HL-60 (cell line): Measurements from ENCODE around the gene TLR4.

Experiments used
- DNase-seq, 2 experiments: peaks; one replicate each; pipeline ENCODE4 v3.0.0-alpha.2; 2010 to 2020; ENCODE audit warnings: low read depth in 1 of 2, low spot score in 1 of 2
- H3K27ac ChIP-seq: fragments of 250-450 bp; sonication (Bioruptor Pico); replicated peaks from 2 replicates; pipeline ENCODE4 v1.5.1; 2020; ENCODE audit warnings: mild to moderate bottlenecking, moderate library complexity
- H3K27me3 ChIP-seq: fragments of 250-450 bp; sonication (Bioruptor Pico); 2 replicates; pipeline ENCODE4 v1.5.1; 2021; ENCODE audit warnings: mild to moderate bottlenecking, moderate library complexity; ENCODE audit not compliant: insufficient read depth, poor library complexity, severe bottlenecking
- H3K4me3 ChIP-seq: replicated peaks from 2 replicates; pipeline ENCODE4 v1.5.1; 2011; ENCODE audit warnings: mild to moderate bottlenecking, control low read depth, low read length; ENCODE audit not compliant: insufficient read depth
- GABPA ChIP-seq: IDR thresholded peaks from 2 replicates; pipeline ENCODE4 v1.6.1; 2012; ENCODE audit warnings: low read depth
- POLR2AphosphoS5 ChIP-seq: IDR thresholded peaks from 2 replicates; pipeline ENCODE4 v1.6.1; 2012; ENCODE audit warnings: low read depth
- SPI1 ChIP-seq: IDR thresholded peaks from 2 replicates; pipeline ENCODE4 v1.6.1; 2012; ENCODE audit warnings: low read depth, mild to moderate bottlenecking, borderline replicate concordance
- TF ChIP-seq, protein P1 (sequence below): IDR thresholded peaks from 2 replicates; pipeline ENCODE4 v1.6.1; 2012; ENCODE audit warnings: low read depth; ENCODE audit not compliant: insufficient replicate concordance
- TF ChIP-seq, protein P2 (sequence below): IDR thresholded peaks from one replicate; pipeline ENCODE4 v1.5.1; 2011; ENCODE audit warnings: low read length, control low read depth, inconsistent platforms; ENCODE audit not compliant: insufficient read depth

The TLR4 gene

DNA sequence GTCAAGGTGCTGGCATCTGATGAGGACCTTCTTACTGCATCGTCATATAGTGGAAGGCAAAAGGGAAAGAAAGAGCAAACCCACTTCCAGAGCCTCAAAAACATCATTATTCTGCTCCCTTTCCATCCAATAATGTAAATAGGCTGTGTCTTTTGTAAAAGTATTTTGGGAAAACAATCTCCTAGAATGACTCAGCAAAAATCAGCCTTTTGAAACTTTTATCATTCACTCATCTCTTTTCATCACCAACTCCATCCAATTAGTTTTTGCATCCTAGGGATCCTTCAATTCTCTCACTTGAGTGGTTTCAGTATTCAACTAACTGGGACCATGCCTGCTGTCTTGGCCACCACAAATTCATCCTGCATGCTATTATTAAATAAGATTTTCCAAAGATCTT lies 39.8 kb upstream of the TLR4 start:
- Histone ChIP-seq H3K4me3 (no peak overlapping the region), H3K27ac (no peak overlapping the region), H3K27me3 (no peaks in the 10 kb centered on the region)
- DNase-seq: no peak
- TF ChIP-seq POLR2AphosphoS5: no peak
- no peak for TF ChIP-seq GABPA
- TF ChIP-seq, protein P1, sequence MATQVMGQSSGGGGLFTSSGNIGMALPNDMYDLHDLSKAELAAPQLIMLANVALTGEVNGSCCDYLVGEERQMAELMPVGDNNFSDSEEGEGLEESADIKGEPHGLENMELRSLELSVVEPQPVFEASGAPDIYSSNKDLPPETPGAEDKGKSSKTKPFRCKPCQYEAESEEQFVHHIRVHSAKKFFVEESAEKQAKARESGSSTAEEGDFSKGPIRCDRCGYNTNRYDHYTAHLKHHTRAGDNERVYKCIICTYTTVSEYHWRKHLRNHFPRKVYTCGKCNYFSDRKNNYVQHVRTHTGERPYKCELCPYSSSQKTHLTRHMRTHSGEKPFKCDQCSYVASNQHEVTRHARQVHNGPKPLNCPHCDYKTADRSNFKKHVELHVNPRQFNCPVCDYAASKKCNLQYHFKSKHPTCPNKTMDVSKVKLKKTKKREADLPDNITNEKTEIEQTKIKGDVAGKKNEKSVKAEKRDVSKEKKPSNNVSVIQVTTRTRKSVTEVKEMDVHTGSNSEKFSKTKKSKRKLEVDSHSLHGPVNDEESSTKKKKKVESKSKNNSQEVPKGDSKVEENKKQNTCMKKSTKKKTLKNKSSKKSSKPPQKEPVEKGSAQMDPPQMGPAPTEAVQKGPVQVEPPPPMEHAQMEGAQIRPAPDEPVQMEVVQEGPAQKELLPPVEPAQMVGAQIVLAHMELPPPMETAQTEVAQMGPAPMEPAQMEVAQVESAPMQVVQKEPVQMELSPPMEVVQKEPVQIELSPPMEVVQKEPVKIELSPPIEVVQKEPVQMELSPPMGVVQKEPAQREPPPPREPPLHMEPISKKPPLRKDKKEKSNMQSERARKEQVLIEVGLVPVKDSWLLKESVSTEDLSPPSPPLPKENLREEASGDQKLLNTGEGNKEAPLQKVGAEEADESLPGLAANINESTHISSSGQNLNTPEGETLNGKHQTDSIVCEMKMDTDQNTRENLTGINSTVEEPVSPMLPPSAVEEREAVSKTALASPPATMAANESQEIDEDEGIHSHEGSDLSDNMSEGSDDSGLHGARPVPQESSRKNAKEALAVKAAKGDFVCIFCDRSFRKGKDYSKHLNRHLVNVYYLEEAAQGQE: no peak
- TF ChIP-seq SPI1: no peak
- TF ChIP-seq, protein P2, sequence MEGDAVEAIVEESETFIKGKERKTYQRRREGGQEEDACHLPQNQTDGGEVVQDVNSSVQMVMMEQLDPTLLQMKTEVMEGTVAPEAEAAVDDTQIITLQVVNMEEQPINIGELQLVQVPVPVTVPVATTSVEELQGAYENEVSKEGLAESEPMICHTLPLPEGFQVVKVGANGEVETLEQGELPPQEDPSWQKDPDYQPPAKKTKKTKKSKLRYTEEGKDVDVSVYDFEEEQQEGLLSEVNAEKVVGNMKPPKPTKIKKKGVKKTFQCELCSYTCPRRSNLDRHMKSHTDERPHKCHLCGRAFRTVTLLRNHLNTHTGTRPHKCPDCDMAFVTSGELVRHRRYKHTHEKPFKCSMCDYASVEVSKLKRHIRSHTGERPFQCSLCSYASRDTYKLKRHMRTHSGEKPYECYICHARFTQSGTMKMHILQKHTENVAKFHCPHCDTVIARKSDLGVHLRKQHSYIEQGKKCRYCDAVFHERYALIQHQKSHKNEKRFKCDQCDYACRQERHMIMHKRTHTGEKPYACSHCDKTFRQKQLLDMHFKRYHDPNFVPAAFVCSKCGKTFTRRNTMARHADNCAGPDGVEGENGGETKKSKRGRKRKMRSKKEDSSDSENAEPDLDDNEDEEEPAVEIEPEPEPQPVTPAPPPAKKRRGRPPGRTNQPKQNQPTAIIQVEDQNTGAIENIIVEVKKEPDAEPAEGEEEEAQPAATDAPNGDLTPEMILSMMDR: no peak

DNA sequence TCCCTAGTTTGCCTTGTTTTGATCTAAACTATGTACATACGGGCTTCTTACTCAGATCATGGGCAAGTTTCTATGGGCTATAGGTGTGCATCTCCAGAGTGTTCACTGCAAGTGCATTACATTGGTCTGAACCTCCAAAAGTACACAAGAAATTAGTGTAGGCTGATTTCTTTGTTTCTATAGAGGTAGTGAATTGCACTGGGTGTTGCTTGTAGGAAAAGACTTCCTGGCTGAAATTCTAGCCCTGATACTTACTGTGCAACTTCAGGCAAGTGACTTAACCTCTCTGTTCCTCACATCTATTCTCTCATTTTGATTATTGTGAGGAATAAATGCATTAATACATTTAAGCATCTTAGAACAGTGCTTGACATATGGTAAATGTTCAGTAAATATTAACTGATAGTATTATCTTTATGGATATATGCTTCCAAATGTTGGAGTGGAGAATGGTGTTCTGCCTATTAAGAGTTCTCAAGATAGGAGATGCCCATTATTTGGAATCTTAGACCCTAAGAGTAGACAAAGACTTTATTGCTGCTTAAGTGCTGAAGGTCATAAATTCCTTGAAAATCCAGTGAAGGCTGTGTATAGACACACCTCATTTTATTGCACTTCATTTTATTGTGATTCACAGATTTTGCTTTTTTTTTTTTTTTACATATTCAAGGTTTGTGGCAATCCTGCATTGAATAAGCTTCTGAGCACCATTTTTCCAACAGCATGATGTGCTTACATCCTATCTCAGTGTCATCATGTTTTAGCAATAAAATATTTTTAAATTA lies 38.4 kb upstream of the TLR4 start:
- no peaks in the 10 kb centered on the region for H3K27me3 ChIP-seq
- DNase-seq: no peak
- TF ChIP-seq GABPA: no peak
- no peak for TF ChIP-seq SPI1
- TF ChIP-seq POLR2AphosphoS5: no peak
- TF ChIP-seq, protein P2: no peak
- TF ChIP-seq, protein P1: no peak

DNA sequence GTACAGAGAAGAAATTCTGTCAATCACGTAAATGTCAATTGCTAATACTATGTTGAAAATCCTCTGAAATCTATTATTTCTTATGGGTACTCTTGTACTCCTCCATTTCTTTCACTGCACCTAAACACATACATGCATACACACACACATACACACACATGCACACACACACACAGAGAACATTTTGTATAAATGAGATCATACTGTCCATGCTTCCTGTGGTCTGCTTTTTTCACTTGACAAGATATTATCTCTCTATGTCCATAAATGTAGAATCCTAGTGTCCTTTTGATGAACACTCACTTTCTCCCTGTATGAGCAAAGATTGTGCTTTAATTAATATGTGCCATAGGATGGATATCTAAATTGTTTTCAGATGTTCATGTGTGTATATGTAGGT lies 32.7 kb upstream of the TLR4 start:
- no peak overlapping the region for H3K4me3 ChIP-seq
- TF ChIP-seq POLR2AphosphoS5 (no peak), GABPA (no peak), SPI1 (no peak)
- TF ChIP-seq, protein P1: no peak
- TF ChIP-seq, protein P2: no peak
- DNase-seq: no peak
- H3K27me3 ChIP-seq: no peaks in the 10 kb centered on the region
- H3K27ac ChIP-seq: no peak overlapping the region

More for the DNA sequence above, 38.4 kb upstream of the TLR4 start:
- no peak overlapping the region for H3K4me3 ChIP-seq
- no peak overlapping the region for H3K27ac ChIP-seq
